Peyer's patch (tissue), 4 donors: ENCODE data around the gene KLF2.

Experiments
- POLR2A ChIP-seq, 2 donors: fragments of 450-650 bp; IDR thresholded peaks; one replicate each; pipeline ENCODE4 v1.5.1; 2017; ENCODE audit warnings: antibody characterized with exemption in 2 of 2, mild to moderate bottlenecking in 2 of 2, moderate library complexity in 2 of 2
- TF ChIP-seq, protein P1 (sequence below), 6 experiments: fragments of 450-650 bp in 4 of 6; fragments of 200-600 bp in 2 of 6; sonication (generic) in 1 of 6; IDR thresholded peaks; one replicate each; pipeline ENCODE4 v1.5.1; 2017 to 2019; ENCODE audit warnings: antibody characterized with exemption in 6 of 6, mild to moderate bottlenecking in 3 of 6, moderate library complexity in 1 of 6

DNA sequence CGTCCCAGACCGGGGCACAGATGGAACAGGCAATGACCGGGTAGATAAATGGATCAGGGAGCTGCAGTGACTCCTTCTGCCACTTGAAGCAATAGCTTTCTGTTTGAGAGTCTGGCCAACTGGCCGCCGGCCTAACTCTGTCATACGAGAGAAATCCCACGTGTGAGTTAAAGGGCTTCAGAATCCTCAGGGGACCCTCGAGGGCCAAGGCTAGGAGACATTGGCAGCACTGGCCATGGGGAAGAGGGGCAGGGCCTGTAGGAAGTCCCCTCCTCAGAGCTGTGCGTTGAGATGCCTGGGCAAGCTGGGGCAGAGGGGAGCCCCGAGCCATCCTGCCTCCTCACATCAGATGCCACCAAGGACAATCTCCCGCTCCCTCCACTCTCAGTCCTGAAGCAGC is 51.6 kb downstream of the KLF2 start:
- TF ChIP-seq, protein P1, sequence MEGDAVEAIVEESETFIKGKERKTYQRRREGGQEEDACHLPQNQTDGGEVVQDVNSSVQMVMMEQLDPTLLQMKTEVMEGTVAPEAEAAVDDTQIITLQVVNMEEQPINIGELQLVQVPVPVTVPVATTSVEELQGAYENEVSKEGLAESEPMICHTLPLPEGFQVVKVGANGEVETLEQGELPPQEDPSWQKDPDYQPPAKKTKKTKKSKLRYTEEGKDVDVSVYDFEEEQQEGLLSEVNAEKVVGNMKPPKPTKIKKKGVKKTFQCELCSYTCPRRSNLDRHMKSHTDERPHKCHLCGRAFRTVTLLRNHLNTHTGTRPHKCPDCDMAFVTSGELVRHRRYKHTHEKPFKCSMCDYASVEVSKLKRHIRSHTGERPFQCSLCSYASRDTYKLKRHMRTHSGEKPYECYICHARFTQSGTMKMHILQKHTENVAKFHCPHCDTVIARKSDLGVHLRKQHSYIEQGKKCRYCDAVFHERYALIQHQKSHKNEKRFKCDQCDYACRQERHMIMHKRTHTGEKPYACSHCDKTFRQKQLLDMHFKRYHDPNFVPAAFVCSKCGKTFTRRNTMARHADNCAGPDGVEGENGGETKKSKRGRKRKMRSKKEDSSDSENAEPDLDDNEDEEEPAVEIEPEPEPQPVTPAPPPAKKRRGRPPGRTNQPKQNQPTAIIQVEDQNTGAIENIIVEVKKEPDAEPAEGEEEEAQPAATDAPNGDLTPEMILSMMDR (IDR thresholded peaks at IDR 0.05), result no peak
- no peak for TF ChIP-seq POLR2A (IDR thresholded peaks at IDR 0.05)
